ENCODE data around the gene SOCS4.

DNA sequence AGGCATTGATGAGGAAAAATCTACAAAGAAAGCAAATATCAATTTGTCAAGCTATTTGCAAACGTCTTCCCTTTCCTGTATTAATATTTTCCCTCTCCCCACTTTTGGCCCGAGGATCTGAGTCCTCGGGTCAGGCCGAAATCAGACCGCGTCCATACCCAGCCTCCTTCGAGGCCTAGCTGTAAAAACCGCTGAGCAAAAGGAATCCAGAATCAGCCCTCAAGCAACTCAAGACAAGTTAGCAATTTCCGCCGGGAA is 24.1 kb downstream of the SOCS4 start:
- TF ChIP-seq, protein P1, sequence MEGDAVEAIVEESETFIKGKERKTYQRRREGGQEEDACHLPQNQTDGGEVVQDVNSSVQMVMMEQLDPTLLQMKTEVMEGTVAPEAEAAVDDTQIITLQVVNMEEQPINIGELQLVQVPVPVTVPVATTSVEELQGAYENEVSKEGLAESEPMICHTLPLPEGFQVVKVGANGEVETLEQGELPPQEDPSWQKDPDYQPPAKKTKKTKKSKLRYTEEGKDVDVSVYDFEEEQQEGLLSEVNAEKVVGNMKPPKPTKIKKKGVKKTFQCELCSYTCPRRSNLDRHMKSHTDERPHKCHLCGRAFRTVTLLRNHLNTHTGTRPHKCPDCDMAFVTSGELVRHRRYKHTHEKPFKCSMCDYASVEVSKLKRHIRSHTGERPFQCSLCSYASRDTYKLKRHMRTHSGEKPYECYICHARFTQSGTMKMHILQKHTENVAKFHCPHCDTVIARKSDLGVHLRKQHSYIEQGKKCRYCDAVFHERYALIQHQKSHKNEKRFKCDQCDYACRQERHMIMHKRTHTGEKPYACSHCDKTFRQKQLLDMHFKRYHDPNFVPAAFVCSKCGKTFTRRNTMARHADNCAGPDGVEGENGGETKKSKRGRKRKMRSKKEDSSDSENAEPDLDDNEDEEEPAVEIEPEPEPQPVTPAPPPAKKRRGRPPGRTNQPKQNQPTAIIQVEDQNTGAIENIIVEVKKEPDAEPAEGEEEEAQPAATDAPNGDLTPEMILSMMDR (conservative IDR thresholded peaks at IDR 0.05; ENCODE audit: low read length) = no peak
- TF ChIP-seq EZH2phosphoT487 (IDR thresholded peaks at IDR 0.05; ENCODE audit: borderline replicate concordance, low read depth, low read length) = no peak
